Astrocyte (in vitro differentiated cells and primary cell): ENCODE results near the gene C5orf24. TPM values are rescaled to one million over a fixed set of nuclear protein-coding genes. Genes with fewer than 3 reads are reported as not detected.
"Not testable (repeated sequence)": the region's sequence is repeated elsewhere in the genome, so short reads cannot be mapped to it uniquely, and the experiment has no call there.

ENCODE experiments used
- DNase-seq: peaks from one replicate; pipeline ENCODE4 v3.0.0-alpha.2; 2010; ENCODE audit warnings: low read depth
- FAIRE-seq: peaks from 2 replicates; lab custom pipeline; 2011; peaks lifted over from hg19 to GRCh38; lab: Jason Lieb, UNC
- H2AFZ ChIP-seq: 2 replicates; pipeline ENCODE4 v1.6.0; 2012; ENCODE audit warnings: low read depth, low read length, inconsistent platforms
- H3K27ac ChIP-seq: 2 replicates; pipeline ENCODE4 v1.5.1; 2011; ENCODE audit warnings: low read depth, low read length, inconsistent platforms
- H3K27me3 ChIP-seq: 2 replicates; pipeline ENCODE4 v1.6.0; 2011; ENCODE audit warnings: low read length, inconsistent platforms; ENCODE audit not compliant: insufficient read depth
- H3K36me3 ChIP-seq: 2 replicates; pipeline ENCODE4 v1.5.1; 2011; ENCODE audit warnings: low read length, inconsistent platforms; ENCODE audit not compliant: insufficient read depth
- H3K4me1 ChIP-seq: 2 replicates; pipeline ENCODE4 v1.5.1; 2011; ENCODE audit warnings: low read length, inconsistent platforms; ENCODE audit not compliant: insufficient read depth
- H3K4me2 ChIP-seq: 2 replicates; pipeline ENCODE4 v1.6.0; 2012; ENCODE audit warnings: low read length, inconsistent platforms
- H3K4me3 ChIP-seq: 2 replicates; pipeline ENCODE4 v1.5.1; 2011; ENCODE audit warnings: low read depth, mild to moderate bottlenecking, low read length, inconsistent platforms; ENCODE audit not compliant: insufficient read depth
- H3K79me2 ChIP-seq: 2 replicates; pipeline ENCODE4 v1.6.0; 2012; ENCODE audit warnings: mild to moderate bottlenecking, low read length, inconsistent platforms; ENCODE audit not compliant: insufficient read depth
- H3K9ac ChIP-seq: 2 replicates; pipeline ENCODE4 v1.6.0; 2012; ENCODE audit warnings: mild to moderate bottlenecking, low read length, inconsistent platforms
- H3K9me3 ChIP-seq: 2 replicates; pipeline ENCODE4 v1.5.1; 2012; ENCODE audit warnings: low read depth, mild to moderate bottlenecking, low read length, inconsistent platforms; ENCODE audit not compliant: insufficient read depth
- H4K20me1 ChIP-seq: 2 replicates; pipeline ENCODE4 v1.6.0; 2012; ENCODE audit warnings: low read length, inconsistent platforms; ENCODE audit not compliant: insufficient read depth
- H3K27ac Mint-ChIP-seq: one replicate; pipeline ENCODE4 v1.8.0; 2021; ENCODE audit warnings: mild to moderate bottlenecking, mixed read lengths; ENCODE audit not compliant: unreplicated experiment
- H3K27me3 Mint-ChIP-seq: one replicate; pipeline ENCODE4 v1.8.0; 2021; ENCODE audit warnings: low read depth, mixed read lengths; ENCODE audit not compliant: unreplicated experiment
- H3K36me3 Mint-ChIP-seq: one replicate; pipeline ENCODE4 v1.8.0; 2021; ENCODE audit warnings: low read depth, mixed read lengths; ENCODE audit not compliant: unreplicated experiment
- H3K4me1 Mint-ChIP-seq: one replicate; pipeline ENCODE4 v1.8.0; 2021; ENCODE audit warnings: low read depth, mixed read lengths; ENCODE audit not compliant: unreplicated experiment
- H3K4me3 Mint-ChIP-seq: one replicate; pipeline ENCODE4 v1.8.0; 2021; ENCODE audit warnings: mild to moderate bottlenecking, moderate library complexity, mixed read lengths; ENCODE audit not compliant: unreplicated experiment
- H3K9me3 Mint-ChIP-seq: one replicate; pipeline ENCODE4 v1.8.0; 2021; ENCODE audit warnings: mild to moderate bottlenecking, mixed read lengths; ENCODE audit not compliant: unreplicated experiment
- EZH2 ChIP-seq: IDR thresholded peaks from 2 replicates; pipeline ENCODE4 v1.6.1; 2012; ENCODE audit warnings: mild to moderate bottlenecking, low read length, inconsistent platforms; ENCODE audit not compliant: insufficient read depth
- total RNA-seq: library from RNA; stranded (reverse); gene quantifications from 2 replicates; pipeline ENCODE4 v1.2.1, GENCODE V29; 2021
- TF ChIP-seq, protein P1 (sequence below): IDR thresholded peaks from 2 replicates; pipeline ENCODE4 v1.5.1; 2011; ENCODE audit warnings: low read depth, mild to moderate bottlenecking, inconsistent platforms, low read length, moderate library complexity; ENCODE audit not compliant: insufficient read depth

C5orf24 gene
- total RNA-seq, 1 donor from 2014 or later, result 88.4 TPM

DNA sequence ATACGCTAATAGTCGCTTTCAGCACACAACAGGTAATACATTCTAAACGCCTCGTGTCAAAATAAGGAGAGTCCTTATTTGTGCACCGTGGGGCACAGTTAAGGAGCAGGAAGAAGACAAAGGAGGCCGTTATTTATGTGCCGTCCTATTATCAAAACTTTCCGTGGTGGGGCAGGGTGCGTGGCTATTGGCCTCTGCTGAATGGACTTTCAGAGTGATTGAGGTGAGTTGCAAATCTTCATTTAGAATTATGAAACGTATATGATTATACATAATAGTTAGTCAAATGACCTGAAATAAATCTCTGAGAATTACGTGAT is 833 bp downstream of the C5orf24 start:
- peaks cover 55% of the 10 kb centered on the region for H3K79me2 ChIP-seq

DNA sequence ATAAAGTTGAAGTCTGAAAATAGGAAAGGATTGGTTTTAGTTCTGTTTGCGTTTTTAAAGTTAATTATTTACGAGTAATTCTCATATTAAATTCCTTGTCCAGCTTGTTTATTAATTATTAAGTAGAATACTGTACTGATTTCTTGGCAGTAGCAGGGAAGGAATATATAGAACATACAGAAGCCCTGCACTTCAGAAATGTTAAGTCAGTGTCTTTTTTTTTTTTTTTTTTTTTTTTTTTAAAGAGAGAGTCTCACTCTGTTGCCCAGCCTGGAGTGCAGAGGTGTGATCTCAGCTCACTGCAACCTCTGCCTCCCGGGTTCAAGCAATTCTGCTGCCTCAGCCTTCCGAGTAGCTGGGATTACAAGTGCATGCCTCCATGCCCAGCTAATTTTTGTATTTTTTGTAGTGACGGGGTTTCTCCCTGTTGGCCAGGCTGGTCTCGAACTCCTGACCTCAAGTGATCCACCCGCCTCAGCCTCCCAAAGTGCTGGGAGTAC is 3.7 kb downstream of the C5orf24 start:
- Histone ChIP-seq H3K36me3 (peaks cover 17% of the 10 kb centered on the region), H3K79me2 (peaks cover 82% of the 10 kb centered on the region), H3K4me1 (peaks cover 18% of the 10 kb centered on the region), H3K4me2 (peak overlapping the region; percentile 45), H4K20me1 (peaks cover 64% of the 10 kb centered on the region)
- FAIRE-seq, H3K27me3 ChIP-seq, H3K4me3 ChIP-seq, H3K27ac Mint-ChIP-seq, H2AFZ ChIP-seq, DNase-seq, H3K9ac ChIP-seq, H3K27ac ChIP-seq, H3K27me3 Mint-ChIP-seq, H3K9me3 Mint-ChIP-seq, H3K9me3 ChIP-seq, H3K36me3 Mint-ChIP-seq: not testable (repeated sequence)
- Mint-ChIP-seq H3K4me1 (peaks cover 12% of the 10 kb centered on the region), H3K4me3 (peak overlapping the region; percentile 13)

More for the DNA sequence above, 833 bp downstream of the C5orf24 start:
- DNase-seq (peak; percentile 8), FAIRE-seq (no peak)
- Mint-ChIP-seq H3K36me3 (peaks cover 3% of the 10 kb centered on the region), H3K27ac (peak overlapping the region; percentile 92), H3K4me3 (peak overlapping the region; percentile 94), H3K9me3 (no peaks in the 10 kb centered on the region), H3K27me3 (no peaks in the 10 kb centered on the region), H3K4me1 (peaks cover 23% of the 10 kb centered on the region)
- TF ChIP-seq, protein P1, sequence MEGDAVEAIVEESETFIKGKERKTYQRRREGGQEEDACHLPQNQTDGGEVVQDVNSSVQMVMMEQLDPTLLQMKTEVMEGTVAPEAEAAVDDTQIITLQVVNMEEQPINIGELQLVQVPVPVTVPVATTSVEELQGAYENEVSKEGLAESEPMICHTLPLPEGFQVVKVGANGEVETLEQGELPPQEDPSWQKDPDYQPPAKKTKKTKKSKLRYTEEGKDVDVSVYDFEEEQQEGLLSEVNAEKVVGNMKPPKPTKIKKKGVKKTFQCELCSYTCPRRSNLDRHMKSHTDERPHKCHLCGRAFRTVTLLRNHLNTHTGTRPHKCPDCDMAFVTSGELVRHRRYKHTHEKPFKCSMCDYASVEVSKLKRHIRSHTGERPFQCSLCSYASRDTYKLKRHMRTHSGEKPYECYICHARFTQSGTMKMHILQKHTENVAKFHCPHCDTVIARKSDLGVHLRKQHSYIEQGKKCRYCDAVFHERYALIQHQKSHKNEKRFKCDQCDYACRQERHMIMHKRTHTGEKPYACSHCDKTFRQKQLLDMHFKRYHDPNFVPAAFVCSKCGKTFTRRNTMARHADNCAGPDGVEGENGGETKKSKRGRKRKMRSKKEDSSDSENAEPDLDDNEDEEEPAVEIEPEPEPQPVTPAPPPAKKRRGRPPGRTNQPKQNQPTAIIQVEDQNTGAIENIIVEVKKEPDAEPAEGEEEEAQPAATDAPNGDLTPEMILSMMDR, result no peak
- TF ChIP-seq EZH2, result no peak
- peaks cover 40% of the 10 kb centered on the region for H4K20me1 ChIP-seq
- no peaks in the 10 kb centered on the region for H3K9me3 ChIP-seq
- peaks cover 4% of the 10 kb centered on the region for H3K36me3 ChIP-seq
- H3K4me2 ChIP-seq, result peak overlapping the region; percentile 85
- peak overlapping the region; percentile 87 for H3K27ac ChIP-seq
- peak overlapping the region; percentile 80 for H3K4me3 ChIP-seq
- peaks cover 26% of the 10 kb centered on the region for H3K4me1 ChIP-seq
- peak overlapping the region; percentile 92 for H3K9ac ChIP-seq
- H3K27me3 ChIP-seq, result no peaks in the 10 kb centered on the region
- peak overlapping the region; percentile 4 for H2AFZ ChIP-seq

DNA sequence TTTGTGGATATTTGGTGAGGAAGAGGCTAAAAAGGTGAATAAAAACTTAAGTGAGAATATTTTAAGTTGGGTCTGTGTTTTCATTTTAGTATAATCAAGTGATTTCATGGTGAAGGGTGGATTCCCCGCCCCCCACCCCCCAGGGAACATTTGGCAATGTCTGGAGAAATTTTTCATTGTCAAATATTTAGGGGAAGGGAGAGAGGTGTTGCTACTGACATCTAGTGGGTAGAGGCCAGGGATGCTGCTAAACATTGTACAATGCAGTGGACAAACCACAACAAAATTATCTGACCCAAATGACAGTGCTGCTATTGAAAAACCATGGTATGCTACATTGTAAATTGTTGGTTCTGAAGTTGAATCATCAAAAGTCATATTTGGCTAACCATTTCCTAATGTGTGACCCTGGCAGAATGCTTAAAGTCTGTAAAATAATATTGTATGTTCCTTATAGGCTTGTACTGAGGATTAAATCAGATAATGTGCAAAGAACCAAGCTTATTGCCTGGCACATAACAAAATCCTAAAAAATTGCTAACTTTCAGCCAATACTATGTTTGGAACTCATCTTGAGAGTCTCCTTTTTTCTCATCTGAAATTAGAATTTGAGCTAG is 5.6 kb downstream of the C5orf24 start:
- peaks cover 35% of the 10 kb centered on the region for H3K36me3 ChIP-seq
- peak overlapping the region; percentile 45 for H3K4me3 Mint-ChIP-seq

DNA sequence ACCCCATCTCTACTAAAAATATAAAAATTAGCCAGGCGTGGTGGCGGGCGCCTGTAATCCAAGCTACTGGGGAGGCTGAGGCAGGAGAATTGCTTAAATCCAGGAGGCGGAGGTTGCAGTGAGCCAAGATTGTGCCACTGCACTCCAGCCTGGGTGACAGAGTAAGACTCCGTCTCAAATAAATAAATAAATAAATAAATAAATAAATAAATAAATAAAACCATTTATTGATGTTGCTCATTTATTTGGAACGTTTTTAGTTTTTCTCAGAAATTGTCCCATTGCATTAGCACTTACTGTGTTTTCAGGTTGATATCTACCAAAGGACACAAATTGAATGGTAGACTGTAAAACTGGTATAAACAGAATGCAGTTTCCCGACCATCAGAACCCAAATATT is 10.7 kb downstream of the C5orf24 start:
- H3K9me3 Mint-ChIP-seq, FAIRE-seq, H3K27ac Mint-ChIP-seq, H3K27me3 Mint-ChIP-seq, H3K36me3 Mint-ChIP-seq, H3K4me1 ChIP-seq, H3K4me2 ChIP-seq, H3K27ac ChIP-seq, H3K4me3 Mint-ChIP-seq, H2AFZ ChIP-seq, H3K27me3 ChIP-seq, H3K4me1 Mint-ChIP-seq, H3K9me3 ChIP-seq, DNase-seq, H3K9ac ChIP-seq, H3K4me3 ChIP-seq: not testable (repeated sequence)
- H4K20me1 ChIP-seq, result peaks cover 63% of the 10 kb centered on the region
- H3K36me3 ChIP-seq, result peaks cover 53% of the 10 kb centered on the region
- peaks cover 65% of the 10 kb centered on the region for H3K79me2 ChIP-seq

More for the DNA sequence above, 5.6 kb downstream of the C5orf24 start:
- no peak for TF ChIP-seq EZH2
- TF ChIP-seq, protein P1, result peak; percentile 63
- Histone ChIP-seq H3K4me1 (peaks cover 9% of the 10 kb centered on the region), H3K9me3 (no peaks in the 10 kb centered on the region), H3K27ac (peak overlapping the region; percentile 23), H2AFZ (no peak overlapping the region), H3K4me2 (peak overlapping the region; percentile 48), H3K4me3 (no peak overlapping the region), H3K27me3 (no peaks in the 10 kb centered on the region), H3K9ac (no peak overlapping the region), H4K20me1 (peaks cover 78% of the 10 kb centered on the region), H3K79me2 (peaks cover 93% of the 10 kb centered on the region)
- H3K27ac Mint-ChIP-seq, result no peak overlapping the region
- H3K4me1 Mint-ChIP-seq, result peaks cover 10% of the 10 kb centered on the region
- DNase-seq, result peak; percentile 18
- FAIRE-seq, result peak; percentile 26
- H3K36me3 Mint-ChIP-seq, result peaks cover 8% of the 10 kb centered on the region
- H3K9me3 Mint-ChIP-seq, result no peaks in the 10 kb centered on the region
- H3K27me3 Mint-ChIP-seq, result no peaks in the 10 kb centered on the region
